Loucy (cell line): ENCODE data around the gene CACNA1D.

ENCODE experiments used
- EZH2phosphoT487 ChIP-seq: fragments of 200-600 bp; IDR thresholded peaks from 2 replicates; pipeline ENCODE4 v1.6.1; 2018; ENCODE audit warnings: antibody characterized with exemption, mild to moderate bottlenecking, moderate library complexity, borderline replicate concordance
- TF ChIP-seq, protein P1 (sequence below): fragments of 200-600 bp; sonication (generic); conservative IDR thresholded peaks from 2 replicates; pipeline ENCODE4 v1.5.1; 2014; ENCODE audit warnings: mild to moderate bottlenecking, antibody characterized with exemption, low read length

DNA sequence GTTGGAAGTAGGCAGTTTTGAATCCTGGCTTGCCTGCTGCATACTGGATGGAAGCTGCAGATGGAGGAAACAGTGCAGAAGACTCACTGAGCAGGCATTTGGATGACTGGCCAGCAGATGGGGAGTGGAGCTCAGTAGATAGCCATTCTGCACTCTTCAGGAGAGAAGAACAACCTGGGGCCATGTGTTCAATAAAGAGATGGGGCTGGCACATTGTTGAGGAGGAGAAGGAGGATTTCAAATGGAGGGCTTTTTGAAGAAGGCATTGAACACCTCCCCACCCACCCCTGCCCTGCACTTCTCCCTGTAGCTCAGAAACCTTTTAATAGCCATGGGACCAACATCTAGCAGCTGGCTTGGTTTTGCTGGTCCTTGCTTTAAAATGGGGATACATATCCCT, 109.8 kb downstream of the CACNA1D start:
- TF ChIP-seq, protein P1, sequence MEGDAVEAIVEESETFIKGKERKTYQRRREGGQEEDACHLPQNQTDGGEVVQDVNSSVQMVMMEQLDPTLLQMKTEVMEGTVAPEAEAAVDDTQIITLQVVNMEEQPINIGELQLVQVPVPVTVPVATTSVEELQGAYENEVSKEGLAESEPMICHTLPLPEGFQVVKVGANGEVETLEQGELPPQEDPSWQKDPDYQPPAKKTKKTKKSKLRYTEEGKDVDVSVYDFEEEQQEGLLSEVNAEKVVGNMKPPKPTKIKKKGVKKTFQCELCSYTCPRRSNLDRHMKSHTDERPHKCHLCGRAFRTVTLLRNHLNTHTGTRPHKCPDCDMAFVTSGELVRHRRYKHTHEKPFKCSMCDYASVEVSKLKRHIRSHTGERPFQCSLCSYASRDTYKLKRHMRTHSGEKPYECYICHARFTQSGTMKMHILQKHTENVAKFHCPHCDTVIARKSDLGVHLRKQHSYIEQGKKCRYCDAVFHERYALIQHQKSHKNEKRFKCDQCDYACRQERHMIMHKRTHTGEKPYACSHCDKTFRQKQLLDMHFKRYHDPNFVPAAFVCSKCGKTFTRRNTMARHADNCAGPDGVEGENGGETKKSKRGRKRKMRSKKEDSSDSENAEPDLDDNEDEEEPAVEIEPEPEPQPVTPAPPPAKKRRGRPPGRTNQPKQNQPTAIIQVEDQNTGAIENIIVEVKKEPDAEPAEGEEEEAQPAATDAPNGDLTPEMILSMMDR, result no peak
- TF ChIP-seq EZH2phosphoT487, result no peak
